ENCODE results near the gene SLC25A45. TPM values are rescaled to one million over a fixed set of nuclear protein-coding genes. Genes with fewer than 3 reads are reported as not detected.

The SLC25A45 gene
- total RNA-seq, 1 donor from 2014 or later = 10.8 TPM

- H3K27ac Mint-ChIP-seq (ENCODE audit: unreplicated experiment) = no peak overlapping the region
Observed at GRCh38 chr11:65412271-65413076, 30.0 kb upstream of the SLC25A45 start.

GRCh38 chr11:65411681-65412070 is 29.2 kb upstream of the SLC25A45 start:
- Mint-ChIP-seq H3K27ac (ENCODE audit: unreplicated experiment) (no peak overlapping the region), H3K9me3 (ENCODE audit: unreplicated experiment) (no peaks in the 10 kb centered on the region), H3K4me1 (ENCODE audit: unreplicated experiment) (peaks cover 15% of the 10 kb centered on the region), H3K4me3 (ENCODE audit: unreplicated experiment) (no peak overlapping the region), H3K36me3 (ENCODE audit: unreplicated experiment) (peaks cover 14% of the 10 kb centered on the region), H3K27me3 (ENCODE audit: unreplicated experiment) (no peaks in the 10 kb centered on the region)
- no peak for TF ChIP-seq CTCF (IDR thresholded peaks at IDR 0.05)
- DNase-seq (ENCODE audit: extremely low spot score, unreplicated experiment) = no peak

More at GRCh38 chr11:65412271-65413076, 30.0 kb upstream of the SLC25A45 start:
- Mint-ChIP-seq H3K27me3 (ENCODE audit: unreplicated experiment) (no peaks in the 10 kb centered on the region), H3K4me1 (ENCODE audit: unreplicated experiment) (peaks cover 23% of the 10 kb centered on the region), H3K9me3 (ENCODE audit: unreplicated experiment) (no peaks in the 10 kb centered on the region), H3K36me3 (ENCODE audit: unreplicated experiment) (peaks cover 14% of the 10 kb centered on the region), H3K4me3 (ENCODE audit: unreplicated experiment) (no peak overlapping the region)
- no peak for DNase-seq (ENCODE audit: extremely low spot score, unreplicated experiment)
- no peak for TF ChIP-seq CTCF (IDR thresholded peaks at IDR 0.05)

- no peak for DNase-seq (ENCODE audit: extremely low spot score, unreplicated experiment)
- Mint-ChIP-seq H3K4me3 (ENCODE audit: unreplicated experiment) (no peak overlapping the region), H3K4me1 (ENCODE audit: unreplicated experiment) (peaks cover 9% of the 10 kb centered on the region), H3K9me3 (ENCODE audit: unreplicated experiment) (no peaks in the 10 kb centered on the region), H3K36me3 (ENCODE audit: unreplicated experiment) (peaks cover 14% of the 10 kb centered on the region), H3K27ac (ENCODE audit: unreplicated experiment) (no peak overlapping the region), H3K27me3 (ENCODE audit: unreplicated experiment) (no peaks in the 10 kb centered on the region)
- no peak for TF ChIP-seq CTCF (IDR thresholded peaks at IDR 0.05)
Observed at GRCh38 chr11:65410936-65411680, 28.7 kb upstream of the SLC25A45 start.

- DNase-seq (ENCODE audit: extremely low spot score, unreplicated experiment) = no peak
- H3K27me3 Mint-ChIP-seq (ENCODE audit: unreplicated experiment) = no peaks in the 10 kb centered on the region
Observed at GRCh38 chr11:65404638-65405339, 22.3 kb upstream of the SLC25A45 start.

More at GRCh38 chr11:65404638-65405339, 22.3 kb upstream of the SLC25A45 start:
- Mint-ChIP-seq H3K4me3 (ENCODE audit: unreplicated experiment) (no peak overlapping the region), H3K27ac (ENCODE audit: unreplicated experiment) (no peak overlapping the region), H3K36me3 (ENCODE audit: unreplicated experiment) (peaks cover 32% of the 10 kb centered on the region), H3K4me1 (ENCODE audit: unreplicated experiment) (peaks cover 1% of the 10 kb centered on the region), H3K9me3 (ENCODE audit: unreplicated experiment) (no peaks in the 10 kb centered on the region)
- TF ChIP-seq CTCF (IDR thresholded peaks at IDR 0.05) = no peak
